GM18498 (cell line): ENCODE measurements around the gene DERL2.

Experiments
- ATAC-seq: cut with Tn5 transposase; IDR thresholded peaks from one replicate; pipeline ENCODE4 v1.9.1; 2021; ENCODE audit warnings: mild to moderate bottlenecking, moderate library complexity; ENCODE audit not compliant: unreplicated experiment

The DERL2 gene

DNA sequence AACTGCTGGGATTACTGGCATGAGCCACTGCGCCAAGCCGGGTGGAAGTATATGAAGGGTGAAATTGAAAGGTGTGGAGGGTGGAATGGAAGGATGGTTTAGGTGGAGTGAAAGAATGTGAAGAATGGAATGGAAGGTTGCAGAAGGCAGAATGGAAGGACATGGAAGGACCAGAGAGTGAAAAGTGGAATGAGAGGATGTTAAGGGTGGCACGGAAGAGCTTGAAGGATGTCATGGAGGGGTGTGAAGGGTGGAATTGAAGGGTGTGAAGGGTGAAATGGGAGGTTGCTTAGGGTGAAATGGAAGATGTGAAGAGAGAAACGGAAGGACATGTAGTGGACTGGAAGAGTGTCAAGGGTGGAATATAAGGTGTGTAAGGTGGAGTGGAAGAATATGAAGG is 16.6 kb upstream of the DERL2 start:
- no peak for ATAC-seq

DNA sequence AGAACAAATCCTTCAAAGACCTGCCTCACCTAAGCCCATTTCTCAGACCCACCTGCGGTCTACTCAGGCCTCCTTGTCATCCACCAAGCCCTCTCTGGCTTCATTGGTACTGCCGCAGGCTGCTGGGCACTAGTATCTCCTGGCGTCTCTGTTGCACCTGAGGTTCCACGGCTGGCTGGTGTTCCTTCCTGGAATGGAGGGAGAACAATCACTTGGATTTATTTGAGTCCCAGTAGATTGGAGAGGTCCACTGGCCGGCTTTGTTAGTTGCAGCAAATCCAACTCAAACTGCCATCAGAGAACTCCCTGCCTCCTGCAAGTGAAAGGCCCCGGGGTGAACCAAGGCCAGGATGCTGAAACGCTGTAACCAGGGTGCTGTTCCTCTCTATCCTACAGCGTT is 15.7 kb upstream of the DERL2 start:
- no peak for ATAC-seq

DNA sequence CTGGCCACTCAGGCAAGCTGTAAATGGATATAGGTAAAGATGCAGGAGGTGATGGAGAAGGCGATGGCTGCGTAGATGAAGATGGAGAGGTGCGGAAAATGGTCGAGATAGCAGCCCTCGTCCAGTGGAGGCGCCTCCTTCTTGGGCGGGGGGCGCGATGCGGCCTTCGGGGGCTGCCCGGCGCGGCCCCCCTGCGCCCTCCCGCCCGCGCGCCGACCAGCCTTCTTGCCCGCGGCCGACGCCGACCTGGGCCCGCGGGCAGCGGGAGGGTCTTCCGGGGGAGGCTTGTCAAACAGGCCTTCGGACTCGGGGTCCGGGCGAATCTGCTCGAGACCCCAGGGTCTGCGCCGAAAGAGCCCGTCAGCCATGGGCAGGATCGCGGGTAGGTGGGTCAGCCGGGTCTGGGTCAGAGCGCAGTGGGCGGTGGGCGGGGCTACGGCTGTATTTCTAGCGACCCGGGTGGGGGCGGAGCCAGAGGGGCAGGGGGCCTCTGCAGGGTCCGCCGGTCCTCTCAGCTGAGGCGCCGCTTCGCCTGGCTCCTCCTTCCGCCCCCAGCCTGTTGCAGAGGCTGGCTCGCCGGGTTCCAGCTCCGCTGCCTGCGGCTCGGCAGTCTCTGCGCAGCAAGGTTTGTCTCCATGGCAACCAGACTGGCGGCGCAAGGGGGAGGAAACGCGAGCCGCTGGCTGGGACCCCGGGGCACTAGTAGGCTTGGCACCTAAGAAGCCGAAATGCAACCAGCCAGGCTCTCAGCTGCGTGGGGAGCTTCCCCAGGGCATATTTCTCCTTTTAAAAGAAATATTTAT is 14.8 kb upstream of the DERL2 start:
- peak; percentile 76 for ATAC-seq

DNA sequence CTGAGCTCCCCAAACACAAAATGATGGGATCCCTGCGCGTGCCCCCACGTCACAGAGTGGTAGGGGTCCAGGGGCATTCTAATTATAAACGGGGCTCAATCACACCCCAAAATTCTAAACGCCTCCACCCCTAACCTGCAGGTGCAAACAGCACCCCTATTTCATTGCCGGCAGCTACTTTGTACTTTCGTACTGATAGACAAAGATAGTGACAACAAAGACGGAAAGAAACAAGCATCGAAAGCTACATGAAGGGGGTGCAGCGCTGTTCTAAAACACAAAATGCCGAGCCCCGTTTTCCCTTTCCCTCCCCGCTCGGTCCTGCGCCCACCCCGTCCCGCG is 14.2 kb upstream of the DERL2 start:
- ATAC-seq, result no peak

DNA sequence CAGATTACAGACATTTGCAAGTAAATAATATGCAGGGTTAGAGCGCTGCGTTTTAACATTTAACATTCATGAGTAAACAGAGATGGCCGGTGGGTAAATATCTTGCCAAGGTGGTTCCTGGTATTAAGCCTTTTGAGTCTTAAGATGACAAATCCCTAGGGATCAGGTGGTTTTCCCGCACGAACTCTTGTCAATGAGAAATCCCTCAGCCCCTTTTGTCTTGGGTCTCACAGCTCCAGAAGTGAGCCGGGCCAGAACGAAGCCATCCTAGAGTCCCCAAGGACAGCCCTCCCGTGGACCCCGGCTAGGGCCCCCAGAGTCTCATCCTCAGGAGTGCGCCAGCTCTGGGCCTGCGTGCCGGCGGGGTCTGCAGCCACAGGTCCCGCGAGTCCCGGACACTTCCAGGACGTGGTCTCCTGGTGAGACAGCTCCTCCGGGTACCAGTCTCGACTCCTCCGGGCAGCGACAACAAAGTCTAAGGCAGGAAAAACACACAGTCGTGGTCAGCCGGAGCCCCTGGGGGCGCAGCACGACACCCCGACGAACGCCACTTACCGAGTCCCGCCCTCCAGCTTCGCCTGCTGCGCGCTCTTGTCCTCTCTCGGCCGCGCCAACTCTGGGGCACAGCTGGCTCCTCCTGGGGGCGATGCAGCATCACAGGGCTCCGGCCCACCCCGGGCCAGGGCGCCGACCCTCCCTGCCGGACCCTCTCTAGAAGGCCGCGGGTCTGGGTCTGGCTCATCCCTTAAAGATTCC is 13.7 kb upstream of the DERL2 start:
- no peak for ATAC-seq

DNA sequence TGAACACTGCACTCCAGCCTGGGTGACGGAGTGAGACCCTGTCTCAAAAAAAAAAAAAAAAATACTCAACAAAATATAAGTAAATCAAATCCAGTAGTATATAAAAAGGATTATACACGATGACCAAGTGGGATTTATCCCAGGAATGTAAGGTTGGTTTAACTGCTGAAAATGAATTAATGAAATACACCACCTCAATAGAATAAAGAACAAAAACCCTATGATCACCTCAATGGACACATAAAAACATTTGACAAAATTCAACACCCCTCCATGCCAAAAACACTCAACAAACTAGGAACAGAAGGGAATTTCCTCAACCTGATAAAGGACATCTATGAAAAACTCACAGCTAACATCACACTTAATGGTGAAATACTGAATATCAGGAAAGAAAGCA is 7.0 kb upstream of the DERL2 start:
- no peak for ATAC-seq

DNA sequence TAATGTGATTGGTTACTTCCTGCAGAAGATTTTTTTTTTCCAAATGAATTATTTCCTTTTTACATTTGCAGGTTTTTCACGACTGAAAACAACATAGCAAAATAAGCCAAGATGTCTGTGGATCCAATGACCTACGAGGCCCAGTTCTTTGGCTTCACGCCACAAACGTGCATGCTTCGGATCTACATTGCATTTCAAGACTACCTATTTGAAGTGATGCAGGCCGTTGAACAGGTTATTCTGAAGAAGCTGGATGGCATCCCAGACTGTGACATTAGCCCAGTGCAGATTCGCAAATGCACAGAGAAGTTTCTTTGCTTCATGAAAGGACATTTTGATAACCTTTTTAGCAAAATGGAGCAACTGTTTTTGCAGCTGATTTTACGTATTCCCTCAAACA is 2.8 kb upstream of the DERL2 start:
- no peak for ATAC-seq

DNA sequence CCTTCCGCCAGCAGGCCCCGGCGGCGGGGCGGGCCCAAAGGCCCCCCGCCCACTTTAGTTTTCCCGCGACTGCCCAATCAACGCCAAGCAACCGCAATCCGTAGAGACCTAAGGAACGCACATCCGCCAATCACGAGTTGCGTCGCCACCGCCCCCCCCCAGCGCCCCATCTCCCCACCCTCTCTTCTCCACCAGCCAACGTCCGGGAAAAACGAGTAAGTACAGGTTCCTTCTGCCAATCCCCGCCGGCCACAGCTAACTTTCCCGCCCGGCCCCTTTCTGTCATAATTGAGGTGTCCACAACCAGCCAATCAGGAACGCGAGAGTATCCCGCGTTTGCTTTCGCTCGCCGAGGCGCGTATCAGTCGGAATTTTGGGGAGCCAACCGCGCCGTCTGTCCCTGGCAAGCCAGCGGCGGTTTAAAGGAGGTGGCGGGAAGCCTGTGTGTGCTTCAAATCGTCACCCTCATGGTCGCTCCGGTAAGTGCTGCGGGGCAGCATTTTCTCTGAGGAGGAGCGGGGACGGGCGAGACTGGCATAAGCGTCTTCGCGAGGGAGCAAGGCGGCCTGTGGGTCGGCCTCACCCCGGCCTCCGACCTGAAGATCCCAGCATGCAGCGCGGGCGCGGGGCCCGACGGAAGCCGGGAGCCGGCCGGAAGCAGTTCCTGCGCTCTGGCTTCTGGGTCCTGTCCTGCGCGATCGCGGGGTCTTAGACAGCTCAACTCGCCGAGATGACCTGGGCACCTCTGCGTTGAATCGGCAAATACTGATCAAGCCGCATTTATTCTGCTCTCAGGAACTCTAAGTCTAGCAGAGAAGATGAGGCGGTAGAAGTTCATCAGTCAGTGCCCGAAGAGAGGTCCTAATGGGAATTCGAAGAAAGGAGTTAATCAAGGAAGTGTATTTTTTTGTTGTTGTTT is 487 bp upstream of the DERL2 start, which contains the start of gene MIS12:
Gene MIS12, plus strand, starts transcription at position 361 of the 919 bp plus-strand sequence. CDS start 2,297 bp downstream, outside the sequence.
- ATAC-seq, result peak; percentile 87

DNA sequence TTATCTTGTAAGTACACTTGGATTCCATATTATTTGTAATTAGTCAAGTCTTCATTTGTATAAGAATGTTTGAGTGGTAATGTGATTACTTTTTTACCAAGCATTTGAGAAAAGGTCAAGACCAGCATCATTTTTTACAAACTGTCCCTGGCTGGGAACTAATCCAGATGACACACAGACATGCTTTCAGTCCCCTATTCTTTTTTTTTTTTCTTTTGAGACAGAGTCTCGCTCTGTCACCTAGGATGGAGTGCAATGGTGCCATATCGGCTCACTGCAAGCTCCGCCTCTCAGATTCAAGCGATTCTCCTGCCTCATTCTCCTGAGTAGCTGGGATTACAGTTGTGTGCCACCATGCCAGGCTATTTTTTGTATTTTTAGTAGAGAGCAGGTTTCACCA is 4.5 kb downstream of the DERL2 start:
- no peak for ATAC-seq

DNA sequence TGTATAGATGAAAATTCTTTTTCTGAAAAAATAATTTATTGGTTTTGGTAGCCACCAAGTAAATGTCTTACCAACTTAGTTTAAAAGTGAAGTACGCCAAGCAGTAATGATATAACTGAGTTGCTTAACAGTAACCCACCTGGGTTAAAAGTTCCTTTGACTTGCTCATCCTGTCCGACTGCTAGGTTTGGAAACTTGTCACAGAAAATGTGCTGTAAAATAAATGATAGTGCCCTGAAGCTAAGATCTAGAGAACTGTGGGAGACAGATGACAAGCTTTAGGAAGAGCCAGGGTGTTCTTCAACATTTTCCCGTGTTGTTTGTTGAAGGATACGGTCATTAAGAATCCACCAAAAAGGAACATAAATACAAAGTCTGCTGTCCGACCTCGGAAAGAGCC is 5.0 kb downstream of the DERL2 start:
- ATAC-seq, result no peak

DNA sequence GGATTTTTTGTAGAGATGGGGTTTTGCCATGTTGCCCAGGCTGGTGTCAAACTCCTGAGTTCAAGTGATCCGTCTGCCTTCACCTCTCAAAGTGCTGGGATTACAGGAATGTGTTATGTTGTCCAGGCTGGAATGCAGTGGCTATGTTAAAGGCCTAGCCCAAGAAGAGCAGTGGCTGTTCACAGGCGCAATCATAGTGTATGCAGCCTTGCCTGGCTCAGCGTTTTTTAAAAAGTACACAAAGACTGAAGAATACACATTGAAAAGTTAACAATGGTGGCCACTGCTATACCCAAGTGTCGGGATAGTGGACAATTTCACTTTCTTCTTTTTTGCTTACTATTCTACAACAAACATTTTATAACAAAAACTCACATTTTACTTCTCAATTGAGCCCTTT is 7.0 kb downstream of the DERL2 start:
- ATAC-seq, result no peak

DNA sequence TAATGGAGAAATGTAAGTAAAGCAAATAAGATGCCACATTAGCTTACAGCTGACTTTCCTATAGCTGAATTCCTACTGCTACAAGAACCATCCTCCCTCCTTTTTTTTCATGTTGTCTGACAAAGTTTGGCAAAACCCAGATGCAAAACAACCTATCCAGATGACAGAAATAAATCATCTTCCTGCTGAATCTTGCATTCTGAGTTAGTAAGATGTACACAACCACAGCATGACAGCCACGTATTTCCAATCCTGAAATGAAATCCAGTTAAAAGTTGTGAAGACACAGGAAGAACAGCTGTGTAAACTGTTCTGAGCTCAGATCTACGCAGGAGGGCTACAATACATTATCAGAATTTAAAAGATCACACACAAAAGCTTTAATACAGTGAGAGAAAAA is 12.1 kb downstream of the DERL2 start:
- ATAC-seq, result no peak

DNA sequence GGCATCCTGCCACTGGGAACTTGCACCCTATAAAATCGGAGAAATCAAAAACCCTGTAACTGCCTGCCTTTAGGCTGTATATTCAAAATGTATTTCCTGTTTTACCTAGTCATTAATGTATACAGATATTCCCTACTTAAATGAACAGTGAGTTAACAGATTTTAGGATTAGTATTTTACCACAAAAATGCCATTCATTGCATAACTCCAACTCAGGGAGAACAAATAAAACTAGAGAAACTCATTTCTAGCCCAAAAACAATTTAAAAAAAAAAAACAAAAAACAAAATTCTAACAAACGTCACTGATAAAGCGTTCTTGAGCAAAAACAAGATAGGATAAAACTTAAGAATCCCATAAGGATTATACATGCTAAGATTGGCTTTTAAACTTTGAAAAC is 13.5 kb downstream of the DERL2 start:
- ATAC-seq, result no peak

DNA sequence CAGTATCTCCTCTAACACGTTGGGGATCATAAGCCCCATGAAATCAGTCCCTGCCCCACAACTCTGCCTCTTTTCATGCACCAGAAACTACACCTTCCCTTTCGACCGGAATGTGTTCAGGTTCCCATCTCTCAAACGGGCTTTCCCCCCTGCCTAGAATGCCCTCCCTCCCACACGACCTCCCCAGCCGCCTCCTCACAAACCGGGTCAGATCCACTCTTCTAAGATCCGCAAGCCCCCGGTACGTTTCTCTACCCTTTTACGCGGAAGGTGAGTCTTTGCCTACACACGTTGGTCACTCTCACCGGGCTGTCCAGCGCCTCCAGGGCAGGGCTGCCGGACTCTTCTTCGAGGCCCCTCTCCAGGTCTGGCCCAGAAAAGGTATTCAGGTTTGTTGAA is 17.9 kb downstream of the DERL2 start:
- peak; percentile 12 for ATAC-seq

DNA sequence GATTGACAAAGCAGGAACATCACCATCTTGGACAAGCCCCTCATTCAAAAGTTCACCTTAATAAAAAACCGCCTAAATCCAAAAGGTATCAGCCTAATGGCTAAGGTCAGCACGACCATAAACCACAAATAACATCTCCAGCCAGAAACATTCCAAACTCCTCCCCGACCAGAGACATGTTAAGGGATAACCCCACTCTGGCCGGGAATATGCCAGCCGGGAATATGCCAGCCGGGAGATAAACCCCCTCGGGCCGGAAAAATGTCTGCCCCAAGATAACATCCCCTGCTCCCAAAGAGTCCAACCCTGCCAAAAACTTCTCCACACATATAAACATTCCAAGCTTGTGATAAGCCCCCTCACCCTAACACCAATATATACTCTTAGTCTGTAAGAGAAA is 18.6 kb downstream of the DERL2 start:
- ATAC-seq, result no peak

DNA sequence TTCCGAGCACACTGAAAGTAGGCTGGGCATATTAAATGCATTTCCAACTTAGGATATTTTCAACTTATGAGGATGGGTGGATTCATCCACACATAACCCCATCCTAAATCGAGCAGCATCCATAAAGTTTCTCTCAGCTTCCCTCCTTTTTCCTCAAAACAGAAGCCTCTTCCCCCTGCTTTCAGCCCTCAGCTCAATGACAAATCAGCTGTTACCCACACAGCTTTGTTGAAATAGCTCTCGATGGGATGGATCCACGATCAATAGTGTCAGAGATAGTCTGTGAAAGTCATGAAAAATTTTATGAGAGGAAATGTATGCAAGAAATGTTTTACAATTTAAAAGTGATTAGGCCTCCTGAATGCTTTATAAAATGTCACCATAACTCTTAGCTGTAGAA is 19.7 kb downstream of the DERL2 start:
- no peak for ATAC-seq

DNA sequence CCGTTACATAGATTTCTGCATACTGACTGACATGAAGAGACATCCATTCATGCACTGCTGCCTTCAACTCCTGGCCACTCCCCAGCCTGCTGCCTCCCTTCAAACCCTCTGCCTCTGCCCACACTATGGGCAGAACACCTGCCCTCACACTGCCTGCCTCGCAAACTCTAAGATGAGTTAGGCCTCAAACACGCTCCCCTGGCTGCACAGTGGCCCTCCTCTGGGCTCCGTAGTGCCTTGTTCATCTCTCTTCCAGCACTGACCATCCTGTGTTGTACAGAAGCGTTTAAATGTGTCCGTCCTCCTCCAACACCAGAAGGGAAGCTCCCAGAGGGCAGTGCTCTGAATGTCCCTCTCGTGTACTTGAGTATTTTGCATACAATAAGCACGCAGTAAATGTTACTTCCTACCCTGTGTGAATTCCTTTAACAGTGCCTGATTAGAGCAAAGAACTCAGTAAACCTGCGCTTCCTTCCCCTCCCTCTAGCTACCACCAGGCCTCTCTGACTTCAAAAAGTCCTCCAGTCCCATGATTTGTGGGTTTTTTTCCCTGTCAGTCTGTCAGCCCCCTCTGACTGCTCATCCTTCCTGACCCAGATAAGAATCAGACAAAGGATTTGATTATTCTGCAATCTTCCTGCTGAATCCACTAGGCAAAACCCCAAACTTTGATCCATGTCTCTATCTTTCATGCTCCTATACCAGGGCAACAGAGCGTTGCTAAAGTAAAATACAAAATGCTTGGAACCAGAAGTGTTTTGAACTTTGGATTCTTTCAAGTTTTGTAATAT is 21.1 kb downstream of the DERL2 start:
- no peak for ATAC-seq

DNA sequence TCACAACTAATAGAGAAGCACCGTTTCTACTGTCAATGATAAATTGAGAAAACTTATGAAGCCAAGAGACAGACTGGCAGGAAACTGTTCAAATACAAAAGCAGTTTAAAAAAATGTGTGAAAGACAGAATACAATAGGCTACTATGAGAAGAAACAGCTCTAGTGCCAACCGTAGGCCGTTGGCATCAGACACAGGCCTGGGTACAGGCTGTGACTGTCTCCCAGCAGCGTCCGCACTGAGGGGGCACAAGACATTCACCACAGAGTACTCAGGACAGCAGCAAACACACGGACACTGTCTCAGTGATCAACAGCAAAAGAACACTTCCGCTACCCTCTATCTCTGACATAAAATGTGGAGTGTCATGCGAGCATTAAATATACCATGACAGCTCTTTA is 39.2 kb downstream of the DERL2 start:
- ATAC-seq, result no peak

DNA sequence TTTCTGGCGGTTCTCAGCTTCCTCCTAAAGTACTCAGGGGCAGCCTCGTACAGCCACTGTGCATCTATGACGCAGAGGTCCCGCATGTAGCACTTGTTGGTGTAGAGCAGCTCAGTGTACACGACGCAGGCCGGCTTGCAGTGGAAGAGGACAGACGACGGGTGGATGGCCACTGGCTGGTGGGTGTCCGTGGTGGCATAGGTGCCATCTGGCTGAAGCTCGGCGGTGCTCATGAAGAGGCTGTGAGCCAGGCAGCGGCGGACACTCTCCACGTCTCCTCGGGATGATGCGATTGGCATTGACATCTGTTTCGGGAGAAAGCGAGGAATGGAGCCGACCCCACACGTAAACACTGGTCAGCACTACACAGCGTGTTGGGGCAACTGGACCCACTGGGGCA is 41.8 kb downstream of the DERL2 start:
- no peak for ATAC-seq

DNA sequence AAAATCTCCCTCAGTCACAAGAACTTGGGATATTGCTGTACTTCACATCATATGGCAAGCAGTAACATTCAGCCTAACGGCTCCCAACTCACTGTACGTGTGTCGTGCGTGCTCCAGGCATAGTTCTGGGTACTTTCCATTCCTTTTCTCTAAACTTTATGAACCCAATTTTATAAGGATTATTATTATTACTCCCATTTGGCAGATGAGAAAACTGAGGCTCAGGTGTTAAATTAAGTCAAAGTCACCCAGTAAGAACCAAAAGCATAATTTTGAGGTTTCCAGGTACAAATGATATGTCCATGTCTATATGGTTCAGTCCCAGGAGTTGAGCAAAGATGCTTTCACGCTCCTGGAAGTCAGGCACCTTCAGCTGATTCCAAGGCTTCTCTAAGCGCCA is 42.2 kb downstream of the DERL2 start:
- ATAC-seq, result no peak

DNA sequence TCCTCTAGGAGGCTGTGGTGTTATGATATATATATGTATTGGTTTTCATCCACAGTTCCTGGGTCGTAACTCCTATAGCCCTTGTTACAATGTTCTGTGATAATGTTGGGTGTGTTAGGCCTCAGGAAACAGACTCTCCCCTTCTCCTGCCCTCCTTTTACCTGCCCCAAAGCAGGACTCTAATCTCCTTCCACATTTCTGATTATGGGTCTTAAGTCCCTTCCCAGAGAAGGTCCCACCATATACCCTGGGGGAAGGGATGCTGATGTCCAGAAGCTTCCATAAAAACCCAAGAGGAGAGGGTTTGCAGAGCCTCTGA is 46.6 kb downstream of the DERL2 start:
- no peak for ATAC-seq
